IMR-90 (cell line): ENCODE measurements around the gene ARHGEF33.
A peak's percentile ranks its signal among the peaks of the same experiment; 100 is the strongest.

ENCODE experiments used
- CEBPB ChIP-seq: IDR thresholded peaks from 2 replicates; pipeline ENCODE4 v1.6.1; 2012; ENCODE audit warnings: low read depth, low read length, improper control_type of control experiment
- FOS ChIP-seq: fragments of 150-350 bp; IDR thresholded peaks from 2 replicates; pipeline ENCODE4 v1.6.1; 2016; ENCODE audit warnings: low read depth, low read length
- MAZ ChIP-seq: IDR thresholded peaks from 2 replicates; pipeline ENCODE4 v1.6.1; 2012; ENCODE audit warnings: low read depth, mild to moderate bottlenecking, low read length, improper control_type of control experiment, moderate library complexity, borderline replicate concordance
- POLR2A ChIP-seq: IDR thresholded peaks from 2 replicates; pipeline ENCODE4 v1.6.1; 2012; ENCODE audit warnings: mild to moderate bottlenecking, low read depth, low read length
- RAD21 ChIP-seq: IDR thresholded peaks from 2 replicates; pipeline ENCODE4 v1.6.1; 2012; ENCODE audit warnings: low read length, improper control_type of control experiment
- RFX5 ChIP-seq: IDR thresholded peaks from 2 replicates; pipeline ENCODE4 v1.8.0; 2012; ENCODE audit warnings: low read depth, mild to moderate bottlenecking, low read length, moderate library complexity
- TF ChIP-seq, protein P1 (sequence below): conservative IDR thresholded peaks from 2 replicates; pipeline ENCODE4 v1.5.1; 2012; ENCODE audit warnings: mild to moderate bottlenecking, low read depth, low read length, improper control_type of control experiment
- TF ChIP-seq, protein P2 (sequence below): fragments of 150-350 bp; IDR thresholded peaks from 2 replicates; pipeline ENCODE4 v1.6.1; 2017; ENCODE audit warnings: mild to moderate bottlenecking, antibody characterized with exemption, low read length, low read depth

DNA sequence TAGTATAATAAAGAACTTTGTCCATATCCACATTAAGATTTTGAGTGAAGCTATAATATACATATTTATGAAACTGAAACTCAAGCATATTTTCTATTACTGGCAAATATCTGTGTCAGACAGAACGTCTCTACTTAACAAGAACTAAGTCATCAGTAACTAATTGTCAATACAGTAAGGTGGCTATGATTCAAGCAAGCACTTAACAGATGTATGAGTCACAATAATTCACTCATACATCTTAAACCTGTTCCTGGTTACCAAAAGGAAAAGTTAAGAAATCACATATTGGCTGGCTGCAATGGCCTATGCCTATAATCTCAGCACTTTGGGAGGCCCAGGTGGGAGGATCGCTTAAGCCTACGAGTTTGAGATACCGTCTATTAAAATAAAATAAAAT is 135.2 kb downstream of the ARHGEF33 start:
- TF ChIP-seq, protein P1, sequence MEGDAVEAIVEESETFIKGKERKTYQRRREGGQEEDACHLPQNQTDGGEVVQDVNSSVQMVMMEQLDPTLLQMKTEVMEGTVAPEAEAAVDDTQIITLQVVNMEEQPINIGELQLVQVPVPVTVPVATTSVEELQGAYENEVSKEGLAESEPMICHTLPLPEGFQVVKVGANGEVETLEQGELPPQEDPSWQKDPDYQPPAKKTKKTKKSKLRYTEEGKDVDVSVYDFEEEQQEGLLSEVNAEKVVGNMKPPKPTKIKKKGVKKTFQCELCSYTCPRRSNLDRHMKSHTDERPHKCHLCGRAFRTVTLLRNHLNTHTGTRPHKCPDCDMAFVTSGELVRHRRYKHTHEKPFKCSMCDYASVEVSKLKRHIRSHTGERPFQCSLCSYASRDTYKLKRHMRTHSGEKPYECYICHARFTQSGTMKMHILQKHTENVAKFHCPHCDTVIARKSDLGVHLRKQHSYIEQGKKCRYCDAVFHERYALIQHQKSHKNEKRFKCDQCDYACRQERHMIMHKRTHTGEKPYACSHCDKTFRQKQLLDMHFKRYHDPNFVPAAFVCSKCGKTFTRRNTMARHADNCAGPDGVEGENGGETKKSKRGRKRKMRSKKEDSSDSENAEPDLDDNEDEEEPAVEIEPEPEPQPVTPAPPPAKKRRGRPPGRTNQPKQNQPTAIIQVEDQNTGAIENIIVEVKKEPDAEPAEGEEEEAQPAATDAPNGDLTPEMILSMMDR = no peak
- TF ChIP-seq CEBPB (no peak), RAD21 (no peak), FOS (0 out of 2 replicates have a peak, but pooled peaks have one; percentile 9), MAZ (no peak), POLR2A (no peak), RFX5 (no peak)
- TF ChIP-seq, protein P2, sequence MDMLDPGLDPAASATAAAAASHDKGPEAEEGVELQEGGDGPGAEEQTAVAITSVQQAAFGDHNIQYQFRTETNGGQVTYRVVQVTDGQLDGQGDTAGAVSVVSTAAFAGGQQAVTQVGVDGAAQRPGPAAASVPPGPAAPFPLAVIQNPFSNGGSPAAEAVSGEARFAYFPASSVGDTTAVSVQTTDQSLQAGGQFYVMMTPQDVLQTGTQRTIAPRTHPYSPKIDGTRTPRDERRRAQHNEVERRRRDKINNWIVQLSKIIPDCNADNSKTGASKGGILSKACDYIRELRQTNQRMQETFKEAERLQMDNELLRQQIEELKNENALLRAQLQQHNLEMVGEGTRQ = no peak
